K562 (cell line): Measurements from ENCODE around the gene AVPI1. TPM values are rescaled to one million over a fixed set of nuclear protein-coding genes. Genes with fewer than 3 reads are reported as not detected.
A peak's percentile ranks its signal among the peaks of the same experiment; 100 is the strongest.

ENCODE experiments used
- ATF7 ChIP-seq: fragments of 450-650 bp; IDR thresholded peaks from 2 replicates; pipeline ENCODE4 v1.7.1; 2014; ENCODE audit warnings: mild to moderate bottlenecking, moderate library complexity
- CBX3 ChIP-seq, 2 experiments: IDR thresholded peaks; 1 replicate in 1 of 2; 2 replicates in 1 of 2; pipeline ENCODE4 v1.6.1; 2012; ENCODE audit warnings: inconsistent platforms in 2 of 2, low read length in 2 of 2, borderline replicate concordance in 1 of 2, control low read depth in 1 of 2
- ELF4 ChIP-seq: fragments of 450-650 bp; formaldehyde crosslinking; IDR thresholded peaks from 2 replicates; pipeline ENCODE4 v1.4.0; 2022; ENCODE audit warnings: missing genetic modification characterization
- ETV5 ChIP-seq: sonication (generic); formaldehyde crosslinking; IDR thresholded peaks from 2 replicates; pipeline ENCODE4 v1.4.0; 2020; ENCODE audit warnings: low read depth, mild to moderate bottlenecking, missing genetic modification reagents
- HDAC8 ChIP-seq: fragments of 450-650 bp; IDR thresholded peaks from 2 replicates; pipeline ENCODE4 v1.6.1; 2016; ENCODE audit warnings: mild to moderate bottlenecking, missing genetic modification characterization, moderate library complexity, missing compliant biosample characterization
- JUN ChIP-seq, 2 experiments: sonication (generic) in 1 of 2; formaldehyde crosslinking in 1 of 2; IDR thresholded peaks; 2 replicates each; pipeline versions ENCODE4 v1.6.1 to v1.8.0; 2012 to 2022; ENCODE audit warnings: borderline replicate concordance in 2 of 2, mild to moderate bottlenecking in 2 of 2, improper control_type of control experiment in 1 of 2, low read depth in 1 of 2, low read length in 1 of 2, missing genetic modification reagents in 1 of 2
- KDM1A ChIP-seq, 2 experiments: fragments of 450-650 bp; IDR thresholded peaks; 2 replicates each; pipeline ENCODE4 v1.6.1; 2016; ENCODE audit warnings: mild to moderate bottlenecking in 2 of 2
- NELFE ChIP-seq: IDR thresholded peaks from 2 replicates; pipeline ENCODE4 v1.6.1; 2011; ENCODE audit warnings: mild to moderate bottlenecking; ENCODE audit not compliant: insufficient read depth, insufficient read length
- NFIX ChIP-seq: fragments of 250-450 bp; sonication (Bioruptor Pico); IDR thresholded peaks from 2 replicates; pipeline ENCODE4 v1.4.0; 2020; ENCODE audit warnings: low read depth, mild to moderate bottlenecking, moderate library complexity
- NR2C2 ChIP-seq, 2 experiments: fragments of 200-800 bp in 1 of 2; sonication (Bioruptor generic) in 1 of 2; sonication (generic) in 1 of 2; formaldehyde crosslinking in 1 of 2; IDR thresholded peaks; 2 replicates each; pipeline versions ENCODE4 v1.6.1 to v1.8.0; 2016 to 2022; ENCODE audit warnings: mild to moderate bottlenecking in 1 of 2, missing compliant biosample characterization in 1 of 2, missing genetic modification characterization in 1 of 2, missing genetic modification reagents in 1 of 2
- NR2F6 ChIP-seq: fragments of 450-650 bp; formaldehyde crosslinking; IDR thresholded peaks from 2 replicates; pipeline ENCODE4 v1.4.0; 2020; ENCODE audit warnings: mild to moderate bottlenecking
- PHF21A ChIP-seq: fragments of 450-650 bp; IDR thresholded peaks from 2 replicates; pipeline ENCODE4 v1.6.1; 2017; ENCODE audit warnings: low read depth, borderline replicate concordance
- RBBP5 ChIP-seq: fragments of 200-600 bp; sonication (generic); IDR thresholded peaks from 2 replicates; pipeline ENCODE4 v1.6.1; 2012; ENCODE audit warnings: borderline replicate concordance, mild to moderate bottlenecking, low read length, control low read depth, inconsistent platforms; ENCODE audit not compliant: insufficient read depth, poor library complexity, severe bottlenecking
- SMAD4 ChIP-seq: fragments of 250-450 bp; sonication (Bioruptor Pico); conservative IDR thresholded peaks from 2 replicates; pipeline ENCODE4 v1.8.0; 2021; ENCODE audit warnings: inconsistent platforms, mild to moderate bottlenecking, moderate library complexity
- ZNF175 ChIP-seq: fragments of 200-800 bp; sonication (Bioruptor generic); IDR thresholded peaks from 2 replicates; pipeline ENCODE4 v1.6.1; 2016; ENCODE audit warnings: low read depth, mild to moderate bottlenecking, missing genetic modification characterization, missing compliant biosample characterization
- ZNF695 ChIP-seq: fragments of 450-650 bp; formaldehyde crosslinking; IDR thresholded peaks from 2 replicates; pipeline ENCODE4 v1.4.0; 2020; ENCODE audit warnings: mild to moderate bottlenecking, moderate library complexity
- ZNF696 ChIP-seq: fragments of 250-450 bp; sonication (Bioruptor Pico); conservative IDR thresholded peaks from 2 replicates; pipeline ENCODE4 v1.4.0; 2020; ENCODE audit warnings: mild to moderate bottlenecking, moderate library complexity
- ZNF764 ChIP-seq: fragments of 250-450 bp; sonication (Bioruptor Pico); IDR thresholded peaks from 2 replicates; pipeline ENCODE4 v1.4.0; 2020; ENCODE audit warnings: low read depth, mild to moderate bottlenecking, moderate library complexity
- ZNF780A ChIP-seq: fragments of 250-450 bp; sonication (Bioruptor Pico); IDR thresholded peaks from 2 replicates; pipeline ENCODE4 v1.5.0; 2021; ENCODE audit warnings: mild to moderate bottlenecking
- polyA plus RNA-seq, 8 experiments: library from polyadenylated mRNA; depleted of rRNA in 4 of 8; stranded (reverse) in 5 of 8; unstranded in 3 of 8; fragments of >200 nt; fragmentation: Nextera tagmentation in 2 of 8; fragmentation: Illumina TruSeq in 1 of 8; extraction: Ambion mirVana in 2 of 8; extraction: Trizol in 1 of 8; gene quantifications; 2 replicates each; pipeline versions ENCODE4 v1.2.1 to v1.2.3, GENCODE V29; 2011 to 2014; ENCODE audit warnings: inconsistent platforms in 1 of 8, missing spikeins in 1 of 8
- total RNA-seq, 7 experiments: library from RNA; depleted of rRNA in 6 of 7; stranded (reverse); fragments of >200 nt in 6 of 7; fragmentation: Illumina TruSeq in 2 of 7; extraction: Trizol in 2 of 7; gene quantifications; 2 replicates each; pipeline versions ENCODE4 v1.2.1 to v1.2.3, GENCODE V29; 2011 to 2021; ENCODE audit warnings: low replicate concordance in 1 of 7
- TF ChIP-seq, protein P1 (sequence below): conservative IDR thresholded peaks from 2 replicates; pipeline ENCODE4 v1.6.1; 2011; ENCODE audit warnings: low read depth, mild to moderate bottlenecking, low read length; ENCODE audit not compliant: control insufficient read depth
- TF ChIP-seq, protein P2 (sequence below): sonication (generic); formaldehyde crosslinking; IDR thresholded peaks from 2 replicates; pipeline ENCODE4 v1.8.1; 2022; ENCODE audit warnings: missing genetic modification reagents
- TF ChIP-seq, protein P3 (sequence below): IDR thresholded peaks from 3 replicates; pipeline ENCODE4 v1.6.1; 2011; ENCODE audit warnings: borderline replicate concordance, mild to moderate bottlenecking; ENCODE audit not compliant: insufficient read length, insufficient read depth
- TF ChIP-seq, protein P4 (sequence below): fragments of 250-450 bp; sonication (Bioruptor Pico); IDR thresholded peaks from 2 replicates; pipeline ENCODE4 v1.8.0; 2021; ENCODE audit warnings: moderate library complexity, mild to moderate bottlenecking, inconsistent platforms

The AVPI1 gene
- total and polyA plus RNA-seq, 9 of the 15 experiments (the other 6 are each of a cell fraction or from before 2014, with no cell fraction given): 0.90 to 10.4 (median 7.4) TPM

DNA sequence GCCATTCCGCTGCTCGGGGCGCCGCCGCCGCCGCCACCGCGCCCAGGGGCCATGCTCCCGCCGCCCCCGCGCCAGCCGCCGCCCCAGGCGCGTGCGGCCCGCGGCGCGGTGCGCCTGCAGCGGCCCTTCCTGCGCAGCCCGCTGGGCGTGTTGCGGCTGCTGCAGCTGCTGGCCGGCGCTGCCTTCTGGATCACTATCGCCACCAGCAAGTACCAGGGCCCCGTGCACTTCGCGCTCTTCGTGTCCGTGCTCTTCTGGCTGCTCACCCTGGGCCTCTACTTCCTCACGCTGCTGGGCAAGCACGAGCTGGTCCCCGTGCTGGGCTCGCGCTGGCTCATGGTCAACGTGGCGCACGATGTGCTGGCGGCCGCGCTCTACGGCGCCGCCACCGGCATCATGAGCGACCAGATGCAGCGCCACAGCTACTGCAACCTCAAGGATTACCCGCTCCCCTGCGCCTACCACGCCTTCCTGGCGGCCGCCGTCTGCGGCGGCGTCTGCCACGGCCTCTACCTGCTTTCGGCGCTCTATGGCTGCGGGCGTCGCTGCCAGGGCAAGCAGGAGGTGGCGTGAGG is 26.9 kb upstream of the AVPI1 start (continued):
- TF ChIP-seq, protein P1, sequence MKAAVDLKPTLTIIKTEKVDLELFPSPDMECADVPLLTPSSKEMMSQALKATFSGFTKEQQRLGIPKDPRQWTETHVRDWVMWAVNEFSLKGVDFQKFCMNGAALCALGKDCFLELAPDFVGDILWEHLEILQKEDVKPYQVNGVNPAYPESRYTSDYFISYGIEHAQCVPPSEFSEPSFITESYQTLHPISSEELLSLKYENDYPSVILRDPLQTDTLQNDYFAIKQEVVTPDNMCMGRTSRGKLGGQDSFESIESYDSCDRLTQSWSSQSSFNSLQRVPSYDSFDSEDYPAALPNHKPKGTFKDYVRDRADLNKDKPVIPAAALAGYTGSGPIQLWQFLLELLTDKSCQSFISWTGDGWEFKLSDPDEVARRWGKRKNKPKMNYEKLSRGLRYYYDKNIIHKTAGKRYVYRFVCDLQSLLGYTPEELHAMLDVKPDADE: no peak
- peak; percentile 51; the same call in 1 of the 2 replicates for TF ChIP-seq SMAD4
- no peak for TF ChIP-seq ETV5 (CRISPR knock-in tag)
- TF ChIP-seq, protein P2, sequence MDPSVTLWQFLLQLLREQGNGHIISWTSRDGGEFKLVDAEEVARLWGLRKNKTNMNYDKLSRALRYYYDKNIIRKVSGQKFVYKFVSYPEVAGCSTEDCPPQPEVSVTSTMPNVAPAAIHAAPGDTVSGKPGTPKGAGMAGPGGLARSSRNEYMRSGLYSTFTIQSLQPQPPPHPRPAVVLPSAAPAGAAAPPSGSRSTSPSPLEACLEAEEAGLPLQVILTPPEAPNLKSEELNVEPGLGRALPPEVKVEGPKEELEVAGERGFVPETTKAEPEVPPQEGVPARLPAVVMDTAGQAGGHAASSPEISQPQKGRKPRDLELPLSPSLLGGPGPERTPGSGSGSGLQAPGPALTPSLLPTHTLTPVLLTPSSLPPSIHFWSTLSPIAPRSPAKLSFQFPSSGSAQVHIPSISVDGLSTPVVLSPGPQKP (CRISPR knock-in tag): no peak
- no peak for TF ChIP-seq PHF21A
- TF ChIP-seq ELF4 (CRISPR knock-in tag): no peak
- no peak for TF ChIP-seq KDM1A (IDR thresholded peaks at IDR 0.05)
- TF ChIP-seq NELFE: no peak
- TF ChIP-seq RBBP5: peak; percentile 36
- TF ChIP-seq JUN (IDR thresholded peaks at IDR 0.05; ENCODE audit: borderline replicate concordance, low read depth, low read length): no peak
- no peak for TF ChIP-seq JUN (CRISPR knock-in tag; IDR thresholded peaks at IDR 0.05; ENCODE audit: borderline replicate concordance)
- TF ChIP-seq ZNF764 (CRISPR knock-in tag): no peak
- TF ChIP-seq NFIX: no peak
- no peak for TF ChIP-seq ATF7
- no peak for TF ChIP-seq ZNF175 (CRISPR knock-in tag)
- TF ChIP-seq, protein P3, sequence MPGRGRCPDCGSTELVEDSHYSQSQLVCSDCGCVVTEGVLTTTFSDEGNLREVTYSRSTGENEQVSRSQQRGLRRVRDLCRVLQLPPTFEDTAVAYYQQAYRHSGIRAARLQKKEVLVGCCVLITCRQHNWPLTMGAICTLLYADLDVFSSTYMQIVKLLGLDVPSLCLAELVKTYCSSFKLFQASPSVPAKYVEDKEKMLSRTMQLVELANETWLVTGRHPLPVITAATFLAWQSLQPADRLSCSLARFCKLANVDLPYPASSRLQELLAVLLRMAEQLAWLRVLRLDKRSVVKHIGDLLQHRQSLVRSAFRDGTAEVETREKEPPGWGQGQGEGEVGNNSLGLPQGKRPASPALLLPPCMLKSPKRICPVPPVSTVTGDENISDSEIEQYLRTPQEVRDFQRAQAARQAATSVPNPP: no peak
- TF ChIP-seq, protein P4, sequence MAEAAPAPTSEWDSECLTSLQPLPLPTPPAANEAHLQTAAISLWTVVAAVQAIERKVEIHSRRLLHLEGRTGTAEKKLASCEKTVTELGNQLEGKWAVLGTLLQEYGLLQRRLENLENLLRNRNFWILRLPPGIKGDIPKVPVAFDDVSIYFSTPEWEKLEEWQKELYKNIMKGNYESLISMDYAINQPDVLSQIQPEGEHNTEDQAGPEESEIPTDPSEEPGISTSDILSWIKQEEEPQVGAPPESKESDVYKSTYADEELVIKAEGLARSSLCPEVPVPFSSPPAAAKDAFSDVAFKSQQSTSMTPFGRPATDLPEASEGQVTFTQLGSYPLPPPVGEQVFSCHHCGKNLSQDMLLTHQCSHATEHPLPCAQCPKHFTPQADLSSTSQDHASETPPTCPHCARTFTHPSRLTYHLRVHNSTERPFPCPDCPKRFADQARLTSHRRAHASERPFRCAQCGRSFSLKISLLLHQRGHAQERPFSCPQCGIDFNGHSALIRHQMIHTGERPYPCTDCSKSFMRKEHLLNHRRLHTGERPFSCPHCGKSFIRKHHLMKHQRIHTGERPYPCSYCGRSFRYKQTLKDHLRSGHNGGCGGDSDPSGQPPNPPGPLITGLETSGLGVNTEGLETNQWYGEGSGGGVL (CRISPR knock-in tag): no peak
- peak; percentile 67 for TF ChIP-seq NR2C2 (CRISPR knock-in tag; IDR thresholded peaks at IDR 0.05)
- TF ChIP-seq NR2C2 (tag; IDR thresholded peaks at IDR 0.05): no peak
- TF ChIP-seq ZNF696 (CRISPR knock-in tag): no peak
- peak in 1 of 2 experiments; percentile 48; a peak in 1 of 3 replicates for TF ChIP-seq CBX3 (IDR thresholded peaks at IDR 0.05; ENCODE audit: borderline replicate concordance in 1 of 2, low read length in 2 of 2)
- no peak for TF ChIP-seq ZNF780A (CRISPR knock-in tag)
- no peak for TF ChIP-seq HDAC8
- TF ChIP-seq NR2F6 (CRISPR knock-in tag): no peak
- no peak for TF ChIP-seq ZNF695
